Measurements from ENCODE around the gene IKZF2. TPM values are rescaled to one million over a fixed set of nuclear protein-coding genes. Genes with fewer than 3 reads are reported as not detected.

IKZF2 gene
- total RNA-seq, 1 donor from 2014 or later: 9.0 TPM

- FAIRE-seq (no peak), DNase-seq (ENCODE audit: low read depth) (no peak)
- TF ChIP-seq CTCF (IDR thresholded peaks at IDR 0.05; ENCODE audit: insufficient read depth, low read length, severe bottlenecking): no peak
- Histone ChIP-seq H3K4me3 (ENCODE audit: low read depth, low read length) (no peak overlapping the region), H3K27me3 (ENCODE audit: control insufficient read depth, insufficient read depth, low read length) (no peaks in the 10 kb centered on the region), H3K36me3 (ENCODE audit: control insufficient read depth, insufficient read depth, low read length) (peaks cover under 1% of the 10 kb centered on the region)
Measured at GRCh38 chr2:213002383-213002782, 149.0 kb downstream of the IKZF2 start.

GRCh38 chr2:213001297-213001910 lies 150.0 kb downstream of the IKZF2 start:
- H3K4me3 ChIP-seq (ENCODE audit: low read depth, low read length): no peak overlapping the region
- no peak for TF ChIP-seq CTCF (IDR thresholded peaks at IDR 0.05; ENCODE audit: insufficient read depth, low read length, severe bottlenecking)
- DNase-seq (ENCODE audit: low read depth) (no peak), FAIRE-seq (no peak)
- H3K27me3 ChIP-seq (ENCODE audit: control insufficient read depth, insufficient read depth, low read length): no peaks in the 10 kb centered on the region
- no peaks in the 10 kb centered on the region for H3K36me3 ChIP-seq (ENCODE audit: control insufficient read depth, insufficient read depth, low read length)

GRCh38 chr2:212998626-212999359 lies 152.6 kb downstream of the IKZF2 start:
- no peak for FAIRE-seq
- Histone ChIP-seq H3K27me3 (ENCODE audit: control insufficient read depth, insufficient read depth, low read length) (no peaks in the 10 kb centered on the region), H3K4me3 (ENCODE audit: low read depth, low read length) (no peak overlapping the region), H3K36me3 (ENCODE audit: control insufficient read depth, insufficient read depth, low read length) (no peaks in the 10 kb centered on the region)
- no peak for TF ChIP-seq CTCF (IDR thresholded peaks at IDR 0.05; ENCODE audit: insufficient read depth, low read length, severe bottlenecking)
- peak; percentile 50 for DNase-seq (ENCODE audit: low read depth)

- no peak overlapping the region for H3K4me3 ChIP-seq (ENCODE audit: low read depth, low read length)
- DNase-seq (ENCODE audit: low read depth) (no peak), FAIRE-seq (no peak)
- H3K36me3 ChIP-seq (ENCODE audit: control insufficient read depth, insufficient read depth, low read length): no peaks in the 10 kb centered on the region
- H3K27me3 ChIP-seq (ENCODE audit: control insufficient read depth, insufficient read depth, low read length): no peaks in the 10 kb centered on the region
- no peak for TF ChIP-seq CTCF (IDR thresholded peaks at IDR 0.05; ENCODE audit: insufficient read depth, low read length, severe bottlenecking)
Measured at GRCh38 chr2:212997526-212998020, 153.8 kb downstream of the IKZF2 start.

GRCh38 chr2:212995920-212996319 lies 155.5 kb downstream of the IKZF2 start:
- FAIRE-seq (no peak), DNase-seq (ENCODE audit: low read depth) (peak; percentile 60)
- Histone ChIP-seq H3K36me3 (ENCODE audit: control insufficient read depth, insufficient read depth, low read length) (no peaks in the 10 kb centered on the region), H3K4me3 (ENCODE audit: low read depth, low read length) (no peak overlapping the region), H3K27me3 (ENCODE audit: control insufficient read depth, insufficient read depth, low read length) (no peaks in the 10 kb centered on the region)
- TF ChIP-seq CTCF (IDR thresholded peaks at IDR 0.05; ENCODE audit: insufficient read depth, low read length, severe bottlenecking): no peak

Data from bronchial epithelial cell (primary cell).